ENCODE data around the gene BTD.

DNA sequence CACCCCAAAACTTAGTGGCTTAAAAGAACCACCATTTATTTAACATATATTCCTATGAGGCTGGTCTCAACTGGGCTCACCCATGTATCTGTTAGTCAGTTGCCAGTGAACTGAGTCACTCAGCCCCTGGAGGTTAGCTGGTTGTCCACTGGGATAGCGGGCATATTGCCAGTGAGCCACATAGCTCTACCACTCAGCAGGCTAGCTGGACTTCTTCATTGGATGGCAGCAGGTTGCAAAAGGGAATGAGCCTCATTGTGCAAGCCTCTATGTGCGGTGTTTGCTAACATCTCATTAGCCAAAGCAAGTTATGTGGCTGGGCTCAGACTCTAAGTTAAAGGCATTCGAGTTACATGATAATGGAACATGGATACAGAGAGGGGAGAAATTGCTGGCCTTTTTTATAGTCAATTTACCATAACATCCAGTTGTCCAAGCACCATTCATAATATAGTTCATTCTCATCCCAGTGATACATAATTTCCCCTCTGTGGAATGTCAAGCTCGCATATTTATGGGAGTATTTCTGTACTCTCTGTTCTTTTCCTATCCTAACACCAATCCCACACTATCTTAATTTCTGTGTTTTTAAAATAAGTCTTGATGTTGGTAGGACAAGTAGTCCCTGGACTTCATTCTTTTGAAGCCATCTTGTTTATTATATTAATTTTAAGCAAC lies 8.7 kb downstream of the BTD start:
- no peak for TF ChIP-seq GATA1 (IDR thresholded peaks at IDR 0.05; ENCODE audit: low read depth, low read length)
- no peak for TF ChIP-seq POLR2A (IDR thresholded peaks at IDR 0.05; ENCODE audit: low read length)

Data from erythroblast (primary cell).